IPS DF 6.9 (cell line): ENCODE measurements around the gene DMWD.

ENCODE experiments used
- DNase-seq: peaks from one replicate; pipeline ENCODE4 v3.0.0-alpha.2; 2013; ENCODE audit warnings: low read depth, low spot score
- H3K27ac ChIP-seq: one replicate; pipeline ENCODE4 v1.5.1; 2013; ENCODE audit warnings: low read length, control low read depth
- H3K27me3 ChIP-seq: 2 replicates; pipeline ENCODE4 v1.6.1; 2013; ENCODE audit warnings: mild to moderate bottlenecking, low read length; ENCODE audit not compliant: control insufficient read depth, insufficient read depth
- H3K36me3 ChIP-seq: 2 replicates; pipeline ENCODE4 v1.6.1; 2013; ENCODE audit warnings: low read length; ENCODE audit not compliant: control insufficient read depth, insufficient read depth
- H3K4me1 ChIP-seq: 2 replicates; pipeline ENCODE4 v1.6.1; 2013; ENCODE audit warnings: low read length; ENCODE audit not compliant: control insufficient read depth, insufficient read depth
- H3K4me3 ChIP-seq: 2 replicates; pipeline ENCODE4 v1.5.1; 2013; ENCODE audit warnings: mild to moderate bottlenecking, low read length
- H3K9me3 ChIP-seq: 2 replicates; pipeline ENCODE4 v1.6.1; 2013; ENCODE audit warnings: low read length, inconsistent platforms; ENCODE audit not compliant: control insufficient read depth, insufficient read depth
- WGBS: extraction: QIAGEN DNeasy Blood & Tissue Kit; methylation state at CpG from one replicate; pipeline ENCODE4 v1.1.7; 2013; ENCODE audit warnings: mixed read lengths, missing lambda C conversion rate; ENCODE audit not compliant: insufficient read length, insufficient coverage; 5-methylcytosine and 5-hydroxymethylcytosine counted together

Gene DMWD

DNA sequence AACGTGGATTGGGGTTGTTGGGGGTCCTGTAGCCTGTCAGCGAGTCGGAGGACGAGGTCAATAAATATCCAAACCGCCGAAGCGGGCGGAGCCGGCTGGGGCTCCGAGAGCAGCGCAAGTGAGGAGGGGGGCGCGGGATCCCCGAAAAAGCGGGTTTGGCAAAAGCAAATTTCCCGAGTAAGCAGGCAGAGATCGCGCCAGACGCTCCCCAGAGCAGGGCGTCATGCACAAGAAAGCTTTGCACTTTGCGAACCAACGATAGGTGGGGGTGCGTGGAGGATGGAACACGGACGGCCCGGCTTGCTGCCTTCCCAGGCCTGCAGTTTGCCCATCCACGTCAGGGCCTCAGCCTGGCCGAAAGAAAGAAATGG is 22.8 kb downstream of the DMWD start:
- Histone ChIP-seq H3K27ac (no peak overlapping the region), H3K4me3 (peak overlapping the region; percentile 50; the same call in 1 of the 2 replicates), H3K9me3 (no peaks in the 10 kb centered on the region), H3K27me3 (no peaks in the 10 kb centered on the region), H3K4me1 (peaks cover 16% of the 10 kb centered on the region), H3K36me3 (no peaks in the 10 kb centered on the region; the same call in 1 of the 2 replicates)
- DNase-seq = no peak
- WGBS = no CpG with 5 or more reads among the region's 28 CpGs

- Histone ChIP-seq H3K4me1 (peaks cover 18% of the 10 kb centered on the region), H3K9me3 (no peaks in the 10 kb centered on the region), H3K27me3 (no peaks in the 10 kb centered on the region), H3K36me3 (no peaks in the 10 kb centered on the region; the same call in 1 of the 2 replicates), H3K4me3 (peak within 1 kb of the TSS; percentile 50), H3K27ac (no peak within 1 kb of the TSS)
- peak; percentile 93 for DNase-seq
- WGBS = no CpG with 5 or more reads among the region's 70 CpGs
These were observed 23.5 kb downstream of the DMWD start, which contains the start of gene SIX5 for GRCh38 chr19:45768984-45769782. SIX5 (minus strand) TSS chr19:45769252; CDS start chr19:45768844, 408 bp downstream.

- WGBS = no CpG with 5 or more reads among the region's 33 CpGs
- Histone ChIP-seq H3K27ac (no peak overlapping the region), H3K4me1 (peaks cover 22% of the 10 kb centered on the region), H3K27me3 (no peaks in the 10 kb centered on the region), H3K9me3 (no peaks in the 10 kb centered on the region), H3K4me3 (peak overlapping the region; percentile 47; the same call in 1 of the 2 replicates), H3K36me3 (no peaks in the 10 kb centered on the region; the same call in 1 of the 2 replicates)
- no peak for DNase-seq
These were observed 24.0 kb downstream of the DMWD start for GRCh38 chr19:45768655-45768983.

- Histone ChIP-seq H3K36me3 (no peaks in the 10 kb centered on the region; the same call in 1 of the 2 replicates), H3K4me1 (peaks cover 22% of the 10 kb centered on the region), H3K4me3 (peak overlapping the region; percentile 47), H3K27ac (no peak overlapping the region), H3K9me3 (no peaks in the 10 kb centered on the region), H3K27me3 (no peaks in the 10 kb centered on the region)
- WGBS = no CpG with 5 or more reads among the region's 102 CpGs
- no peak for DNase-seq
These were observed 24.6 kb downstream of the DMWD start for GRCh38 chr19:45767881-45768654.

DNA sequence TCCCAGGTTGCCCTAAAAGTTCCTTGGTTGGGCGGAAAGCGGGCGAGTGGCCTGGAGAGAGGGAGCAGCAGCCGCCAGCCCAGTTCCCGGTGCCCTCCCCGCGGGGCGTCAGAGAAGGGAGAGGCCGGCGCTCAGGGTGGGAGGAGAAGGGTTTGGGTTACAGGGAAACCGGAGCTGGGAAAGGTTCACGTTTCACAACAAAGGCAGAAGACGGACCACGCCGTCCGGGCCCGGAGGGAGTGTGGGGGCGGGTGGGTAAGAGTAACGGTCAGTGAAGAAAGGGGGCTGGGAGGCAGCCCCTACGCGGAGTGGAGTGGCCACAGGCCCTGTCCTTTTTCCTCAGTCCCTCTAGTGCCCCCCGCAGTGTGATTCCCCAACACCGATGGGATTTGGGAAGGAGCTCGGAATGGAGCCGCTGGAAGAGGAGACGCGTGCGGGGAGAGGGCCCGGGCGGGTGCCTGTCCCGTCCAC is 25.2 kb downstream of the DMWD start:
- Histone ChIP-seq H3K9me3 (no peaks in the 10 kb centered on the region), H3K4me1 (peaks cover 22% of the 10 kb centered on the region), H3K36me3 (no peaks in the 10 kb centered on the region; the same call in 1 of the 2 replicates), H3K27me3 (no peaks in the 10 kb centered on the region), H3K27ac (no peak overlapping the region), H3K4me3 (peak overlapping the region; percentile 47; the same call in 1 of the 2 replicates)
- no peak for DNase-seq
- WGBS = no CpG with 5 or more reads among the region's 31 CpGs

- DNase-seq = no peak
- Histone ChIP-seq H3K4me1 (peaks cover 22% of the 10 kb centered on the region), H3K9me3 (no peaks in the 10 kb centered on the region), H3K27ac (no peak overlapping the region), H3K36me3 (no peaks in the 10 kb centered on the region; the same call in 1 of the 2 replicates), H3K4me3 (peak overlapping the region; percentile 47; the same call in 1 of the 2 replicates), H3K27me3 (no peaks in the 10 kb centered on the region)
- no CpG with 5 or more reads among the region's 24 CpGs for WGBS
These were observed 25.7 kb downstream of the DMWD start for GRCh38 chr19:45766869-45767346.

DNA sequence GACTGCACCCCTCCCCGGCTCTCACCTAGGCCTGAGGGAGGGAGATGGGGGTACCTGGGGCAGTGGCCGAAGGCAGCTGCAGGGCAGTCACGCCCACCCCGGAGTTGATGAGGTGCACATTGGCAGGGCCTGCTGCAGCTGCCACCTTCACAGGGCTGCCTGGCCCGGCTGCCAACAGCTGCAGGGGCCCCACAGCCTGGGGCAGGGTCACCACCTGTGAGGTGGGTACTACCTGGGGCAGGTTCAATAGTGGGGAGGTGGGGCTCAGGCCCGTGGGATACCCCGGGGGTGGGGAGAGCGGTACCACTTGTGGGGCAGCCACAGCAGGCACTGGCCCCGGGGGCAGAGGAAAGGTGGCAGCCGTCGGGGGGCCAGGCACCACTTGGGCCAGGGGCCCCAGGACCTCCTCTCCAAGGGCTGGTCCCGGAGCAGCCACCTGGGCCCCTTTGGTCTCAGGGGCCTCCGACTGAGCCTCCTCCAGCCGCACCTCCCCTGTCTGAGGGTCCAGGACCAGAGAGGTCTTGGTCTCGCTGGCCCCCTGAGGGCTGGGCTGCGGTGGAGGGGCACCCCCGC is 26.3 kb downstream of the DMWD start:
- H3K4me1 ChIP-seq = peaks cover 19% of the 10 kb centered on the region
- H3K27ac ChIP-seq = no peak overlapping the region
- no peaks in the 10 kb centered on the region for H3K9me3 ChIP-seq
- H3K36me3 ChIP-seq = no peaks in the 10 kb centered on the region
- H3K27me3 ChIP-seq = no peaks in the 10 kb centered on the region
- no peak overlapping the region for H3K4me3 ChIP-seq
- DNase-seq = no peak
- no CpG with 5 or more reads among the region's 17 CpGs for WGBS

DNA sequence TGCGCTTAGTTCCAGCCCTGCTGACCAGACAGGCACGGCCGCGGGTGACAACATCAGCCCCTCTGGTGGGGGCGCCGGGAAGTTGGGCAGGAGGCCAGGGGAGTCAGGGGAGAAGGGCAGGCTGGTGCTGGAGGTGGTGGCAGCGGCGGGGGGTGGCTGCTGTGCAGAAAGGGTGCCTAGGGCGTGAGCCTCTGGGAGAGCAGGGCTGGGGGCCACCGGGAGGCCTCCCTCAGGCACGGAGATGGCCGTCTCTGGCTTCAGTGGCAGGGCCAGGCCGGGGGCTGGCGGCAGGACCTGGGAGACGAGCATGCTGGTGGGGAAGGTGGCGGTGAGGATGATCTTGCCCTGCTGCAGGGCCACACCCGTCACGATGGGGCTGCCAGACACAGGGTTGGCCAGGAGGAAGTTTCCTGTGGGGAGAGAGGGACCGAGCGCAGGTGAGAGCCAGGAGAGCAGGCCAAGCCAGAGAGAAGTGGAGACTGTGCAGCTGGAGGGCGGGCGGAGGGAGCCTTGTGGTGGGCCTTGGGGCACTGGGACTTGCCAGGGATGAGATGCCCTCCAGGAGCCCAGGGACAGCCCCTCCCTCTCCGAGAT is 26.8 kb downstream of the DMWD start:
- Histone ChIP-seq H3K4me1 (peaks cover 19% of the 10 kb centered on the region), H3K36me3 (no peaks in the 10 kb centered on the region), H3K27ac (no peak overlapping the region), H3K9me3 (no peaks in the 10 kb centered on the region), H3K27me3 (no peaks in the 10 kb centered on the region), H3K4me3 (no peak overlapping the region)
- no CpG with 5 or more reads among the region's 23 CpGs for WGBS
- no peak for DNase-seq

GRCh38 chr19:45764945-45765701 is 27.5 kb downstream of the DMWD start:
- Histone ChIP-seq H3K4me1 (peaks cover 19% of the 10 kb centered on the region), H3K9me3 (no peaks in the 10 kb centered on the region), H3K27ac (no peak overlapping the region), H3K4me3 (no peak overlapping the region), H3K36me3 (no peaks in the 10 kb centered on the region), H3K27me3 (no peaks in the 10 kb centered on the region)
- WGBS = no CpG with 5 or more reads among the region's 21 CpGs
- no peak for DNase-seq
